DOHH2 (cell line): ENCODE data around the gene ARHGDIB.

Experiments used
- H3F3A ChIP-seq: fragments of 200-600 bp; sonication (generic), shearing (Covaris generic); 2 replicates; pipeline ENCODE4 v1.6.0; 2016; ENCODE audit warnings: antibody characterized with exemption, mild to moderate bottlenecking; ENCODE audit not compliant: control insufficient read depth, insufficient read depth
- H3K27ac ChIP-seq: fragments of 200-600 bp; sonication (generic); 2 replicates; pipeline ENCODE4 v1.5.1; 2014; ENCODE audit warnings: low read depth, mild to moderate bottlenecking, low read length, moderate library complexity
- H3K27me3 ChIP-seq: fragments of 200-600 bp; sonication (generic); 2 replicates; pipeline ENCODE4 v1.6.1; 2014; ENCODE audit warnings: mild to moderate bottlenecking, low read length, mixed read lengths; ENCODE audit not compliant: control insufficient read depth
- H3K36me3 ChIP-seq: fragments of 200-600 bp; sonication (generic); 2 replicates; pipeline ENCODE4 v1.6.1; 2014; ENCODE audit warnings: mild to moderate bottlenecking, low read length, moderate library complexity, mixed read lengths; ENCODE audit not compliant: control insufficient read depth
- H3K4me1 ChIP-seq: fragments of 200-600 bp; sonication (generic); 2 replicates; pipeline ENCODE4 v1.6.1; 2014; ENCODE audit warnings: mild to moderate bottlenecking, low read length, mixed read lengths; ENCODE audit not compliant: control insufficient read depth
- H3K4me2 ChIP-seq: fragments of 200-600 bp; sonication (generic); 2 replicates; pipeline ENCODE4 v1.6.0; 2014; ENCODE audit warnings: mild to moderate bottlenecking, low read length, moderate library complexity
- H3K4me3 ChIP-seq: fragments of 200-600 bp; sonication (generic); 2 replicates; pipeline ENCODE4 v1.5.1; 2014; ENCODE audit warnings: mild to moderate bottlenecking, low read length, mixed read lengths
- H3K79me2 ChIP-seq: fragments of 200-600 bp; sonication (generic); 2 replicates; pipeline ENCODE4 v1.6.1; 2014; ENCODE audit warnings: mild to moderate bottlenecking, low read length, mixed read lengths; ENCODE audit not compliant: control insufficient read depth
- H3K9me2 ChIP-seq: fragments of 200-600 bp; sonication (generic); replicated peaks from 2 replicates; pipeline ENCODE4 v1.6.1; 2014; ENCODE audit warnings: mild to moderate bottlenecking, low read length, mixed read lengths; ENCODE audit not compliant: control insufficient read depth
- H3K9me3 ChIP-seq: fragments of 200-600 bp; sonication (generic); 2 replicates; pipeline ENCODE4 v1.6.1; 2014; ENCODE audit warnings: antibody characterized with exemption, low read length, mixed read lengths; ENCODE audit not compliant: control insufficient read depth, insufficient read depth
- H4K20me1 ChIP-seq: fragments of 200-600 bp; sonication (generic); 2 replicates; pipeline ENCODE4 v1.6.0; 2014; ENCODE audit warnings: low read depth, mild to moderate bottlenecking, antibody characterized with exemption, low read length, moderate library complexity; ENCODE audit not compliant: control insufficient read depth, insufficient read depth
- EZH2phosphoT487 ChIP-seq: fragments of 200-600 bp; sonication (generic); IDR thresholded peaks from 2 replicates; pipeline ENCODE4 v1.6.1; 2017; ENCODE audit warnings: borderline replicate concordance, mild to moderate bottlenecking, antibody characterized with exemption, low read length, moderate library complexity, mixed read lengths
- TF ChIP-seq, protein P1 (sequence below): fragments of 200-600 bp; sonication (generic); IDR thresholded peaks from one replicate; pipeline ENCODE4 v1.5.1; 2014; ENCODE audit warnings: antibody characterized with exemption, mild to moderate bottlenecking, low read depth, low read length; ENCODE audit not compliant: poor library complexity, severe bottlenecking

ARHGDIB gene

DNA sequence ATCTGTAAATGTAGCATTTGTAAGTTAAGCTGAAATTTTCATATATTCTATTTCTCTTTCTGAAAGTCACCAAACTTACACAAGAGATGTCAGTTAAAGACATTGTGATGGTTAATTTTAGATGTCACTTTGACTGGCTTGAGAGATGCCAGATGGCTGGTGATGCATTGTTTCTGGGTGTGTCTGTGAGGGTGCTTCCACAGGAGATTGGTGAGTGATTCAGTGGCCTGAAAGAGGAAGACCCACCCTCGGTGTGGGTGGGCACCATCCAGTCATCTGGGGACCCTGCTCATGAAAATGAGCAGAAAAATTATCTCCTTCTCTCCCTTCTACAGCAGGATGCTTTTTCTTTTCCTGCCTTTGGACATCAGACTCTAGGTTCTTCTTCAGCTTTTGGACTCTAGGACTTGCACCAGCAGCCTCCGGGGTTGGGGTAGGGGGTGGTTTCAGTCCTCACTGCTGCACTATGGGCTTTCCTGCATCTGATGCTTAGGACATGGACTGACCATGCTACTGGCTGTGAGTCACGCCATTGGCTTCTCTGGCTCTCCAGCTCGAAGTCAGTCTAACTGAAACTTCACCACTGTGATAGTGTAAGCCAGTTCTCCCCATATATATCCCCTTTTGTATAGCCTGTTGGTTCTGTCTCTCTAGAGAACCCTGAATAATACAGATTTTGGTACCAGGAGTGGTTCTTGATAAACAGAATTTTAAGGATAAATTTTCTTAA, 32.3 kb upstream of the ARHGDIB start:
- H3K79me2 ChIP-seq = no peaks in the 10 kb centered on the region
- peaks cover 4% of the 10 kb centered on the region; the same call in 1 of the 2 replicates for H3K9me3 ChIP-seq
- no peak overlapping the region for H3K4me2 ChIP-seq
- no peaks in the 10 kb centered on the region for H3K36me3 ChIP-seq
- no peak overlapping the region for H3K4me3 ChIP-seq
- H4K20me1 ChIP-seq = no peaks in the 10 kb centered on the region
- no peaks in the 10 kb centered on the region for H3K27me3 ChIP-seq
- peaks cover 36% of the 10 kb centered on the region for H3K4me1 ChIP-seq
- H3K9me2 ChIP-seq = no peaks in the 10 kb centered on the region
- TF ChIP-seq EZH2phosphoT487 = no peak
- TF ChIP-seq, protein P1, sequence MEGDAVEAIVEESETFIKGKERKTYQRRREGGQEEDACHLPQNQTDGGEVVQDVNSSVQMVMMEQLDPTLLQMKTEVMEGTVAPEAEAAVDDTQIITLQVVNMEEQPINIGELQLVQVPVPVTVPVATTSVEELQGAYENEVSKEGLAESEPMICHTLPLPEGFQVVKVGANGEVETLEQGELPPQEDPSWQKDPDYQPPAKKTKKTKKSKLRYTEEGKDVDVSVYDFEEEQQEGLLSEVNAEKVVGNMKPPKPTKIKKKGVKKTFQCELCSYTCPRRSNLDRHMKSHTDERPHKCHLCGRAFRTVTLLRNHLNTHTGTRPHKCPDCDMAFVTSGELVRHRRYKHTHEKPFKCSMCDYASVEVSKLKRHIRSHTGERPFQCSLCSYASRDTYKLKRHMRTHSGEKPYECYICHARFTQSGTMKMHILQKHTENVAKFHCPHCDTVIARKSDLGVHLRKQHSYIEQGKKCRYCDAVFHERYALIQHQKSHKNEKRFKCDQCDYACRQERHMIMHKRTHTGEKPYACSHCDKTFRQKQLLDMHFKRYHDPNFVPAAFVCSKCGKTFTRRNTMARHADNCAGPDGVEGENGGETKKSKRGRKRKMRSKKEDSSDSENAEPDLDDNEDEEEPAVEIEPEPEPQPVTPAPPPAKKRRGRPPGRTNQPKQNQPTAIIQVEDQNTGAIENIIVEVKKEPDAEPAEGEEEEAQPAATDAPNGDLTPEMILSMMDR = no peak
- no peak overlapping the region for H3K27ac ChIP-seq
- H3F3A ChIP-seq = no peaks in the 10 kb centered on the region

DNA sequence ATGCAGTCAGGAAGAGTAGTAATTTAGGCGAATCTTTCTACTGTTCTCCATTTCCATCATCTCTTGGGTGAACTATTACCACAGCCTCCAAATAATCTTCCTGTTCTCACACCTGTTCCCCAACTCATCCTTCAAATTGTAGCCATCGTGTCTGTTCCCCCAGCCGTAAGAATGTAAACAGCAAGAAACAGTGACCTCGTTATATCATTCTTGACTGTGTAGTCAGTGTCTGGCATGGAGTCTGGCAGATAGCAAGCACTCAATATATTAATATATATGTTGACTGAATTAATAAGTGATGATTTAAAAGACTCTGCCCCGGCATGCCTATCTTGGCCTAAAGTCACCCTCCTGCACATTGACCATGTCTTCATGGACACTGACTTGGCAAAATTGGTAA, 31.7 kb upstream of the ARHGDIB start:
- TF ChIP-seq EZH2phosphoT487 = no peak
- TF ChIP-seq, protein P1 = no peak
- H3K9me2 ChIP-seq = no peaks in the 10 kb centered on the region
- no peaks in the 10 kb centered on the region for H3K36me3 ChIP-seq
- peaks cover 4% of the 10 kb centered on the region; the same call in 1 of the 2 replicates for H3K9me3 ChIP-seq
- no peak overlapping the region for H3K4me3 ChIP-seq
- H3K27ac ChIP-seq = no peak overlapping the region
- H3F3A ChIP-seq = no peaks in the 10 kb centered on the region
- peaks cover 37% of the 10 kb centered on the region for H3K4me1 ChIP-seq
- H3K27me3 ChIP-seq = no peaks in the 10 kb centered on the region
- no peak overlapping the region for H3K4me2 ChIP-seq
- no peaks in the 10 kb centered on the region for H4K20me1 ChIP-seq
- H3K79me2 ChIP-seq = no peaks in the 10 kb centered on the region

DNA sequence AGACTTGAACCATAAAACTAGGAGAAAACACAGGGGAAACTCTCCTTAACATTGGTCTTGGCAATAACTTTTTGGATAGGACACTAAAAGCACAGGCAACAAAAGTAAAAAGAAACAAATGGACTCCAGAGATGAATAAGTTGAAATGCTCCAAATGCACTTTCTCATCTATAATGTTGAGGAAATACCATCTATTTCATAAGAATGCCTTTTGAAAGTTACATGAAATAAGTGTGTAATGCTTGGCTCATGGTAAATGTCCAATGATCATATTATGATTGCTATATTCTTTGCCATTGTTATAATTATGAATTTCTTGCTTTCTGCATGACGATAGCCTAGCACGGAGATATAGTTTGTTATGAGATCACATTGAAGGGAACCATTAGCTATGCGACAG, 31.3 kb upstream of the ARHGDIB start:
- Histone ChIP-seq H3K4me2 (no peak overlapping the region), H3K9me3 (peaks cover 4% of the 10 kb centered on the region; the same call in 1 of the 2 replicates), H3K79me2 (no peaks in the 10 kb centered on the region), H3K4me1 (peaks cover 39% of the 10 kb centered on the region), H3K27me3 (no peaks in the 10 kb centered on the region), H3K27ac (no peak overlapping the region), H3F3A (no peaks in the 10 kb centered on the region), H3K9me2 (no peaks in the 10 kb centered on the region), H3K36me3 (no peaks in the 10 kb centered on the region), H3K4me3 (no peak overlapping the region), H4K20me1 (no peaks in the 10 kb centered on the region)
- TF ChIP-seq, protein P1 = no peak
- no peak for TF ChIP-seq EZH2phosphoT487
